Astrocyte of the spinal cord (primary cell): ENCODE results near the gene NDUFB10.
A peak's percentile ranks its signal among the peaks of the same experiment; 100 is the strongest.

Experiments used
- DNase-seq: peaks from one replicate; pipeline ENCODE4 v3.0.0; 2011; ENCODE audit warnings: low read depth, low spot score
- H3K4me3 ChIP-seq: 2 replicates; pipeline ENCODE4 v1.5.1; 2011; ENCODE audit warnings: low read depth, mild to moderate bottlenecking, low read length, moderate library complexity
- in situ Hi-C: cut with HindIII; loops from 2 replicates; pipeline ENCODE4 v1.10.0; 2017; ENCODE audit warnings: low sequenced_read_pairs
- TF ChIP-seq, protein P1 (sequence below): IDR thresholded peaks from 2 replicates; pipeline ENCODE4 v1.5.1; 2012; ENCODE audit warnings: low read depth, mild to moderate bottlenecking, low read length, inconsistent platforms

The NDUFB10 gene

DNA sequence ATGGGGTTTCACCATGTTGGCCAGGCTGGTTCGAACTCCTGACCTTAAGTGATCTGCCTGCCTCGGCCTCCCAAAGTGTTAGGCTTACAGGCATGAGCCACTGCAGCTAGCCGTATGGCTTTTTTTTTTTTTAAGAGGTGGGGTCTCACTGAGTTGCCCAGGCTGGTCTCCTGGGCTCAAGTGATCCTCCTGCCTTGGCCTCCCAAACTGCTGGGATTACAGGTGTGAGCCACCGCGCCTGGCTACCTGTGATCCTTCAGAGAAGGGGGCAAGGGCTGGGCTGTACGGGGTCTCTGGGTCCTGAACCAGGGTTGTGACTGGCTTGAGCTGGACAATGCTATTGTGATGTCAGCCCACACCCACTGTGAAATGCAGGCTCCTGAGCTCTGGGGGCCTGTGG lies 7.1 kb downstream of the NDUFB10 start, which contains the start of gene RNF151:
TSS of gene RNF151 (plus strand) at position 397 of the 400 bp plus-strand sequence. CDS start 26 bp downstream, outside the sequence.
- in situ Hi-C loops: no loop called here
- TF ChIP-seq, protein P1, sequence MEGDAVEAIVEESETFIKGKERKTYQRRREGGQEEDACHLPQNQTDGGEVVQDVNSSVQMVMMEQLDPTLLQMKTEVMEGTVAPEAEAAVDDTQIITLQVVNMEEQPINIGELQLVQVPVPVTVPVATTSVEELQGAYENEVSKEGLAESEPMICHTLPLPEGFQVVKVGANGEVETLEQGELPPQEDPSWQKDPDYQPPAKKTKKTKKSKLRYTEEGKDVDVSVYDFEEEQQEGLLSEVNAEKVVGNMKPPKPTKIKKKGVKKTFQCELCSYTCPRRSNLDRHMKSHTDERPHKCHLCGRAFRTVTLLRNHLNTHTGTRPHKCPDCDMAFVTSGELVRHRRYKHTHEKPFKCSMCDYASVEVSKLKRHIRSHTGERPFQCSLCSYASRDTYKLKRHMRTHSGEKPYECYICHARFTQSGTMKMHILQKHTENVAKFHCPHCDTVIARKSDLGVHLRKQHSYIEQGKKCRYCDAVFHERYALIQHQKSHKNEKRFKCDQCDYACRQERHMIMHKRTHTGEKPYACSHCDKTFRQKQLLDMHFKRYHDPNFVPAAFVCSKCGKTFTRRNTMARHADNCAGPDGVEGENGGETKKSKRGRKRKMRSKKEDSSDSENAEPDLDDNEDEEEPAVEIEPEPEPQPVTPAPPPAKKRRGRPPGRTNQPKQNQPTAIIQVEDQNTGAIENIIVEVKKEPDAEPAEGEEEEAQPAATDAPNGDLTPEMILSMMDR: no peak
- no peak for DNase-seq
- H3K4me3 ChIP-seq: peak within 1 kb of the TSS; percentile 84

DNA sequence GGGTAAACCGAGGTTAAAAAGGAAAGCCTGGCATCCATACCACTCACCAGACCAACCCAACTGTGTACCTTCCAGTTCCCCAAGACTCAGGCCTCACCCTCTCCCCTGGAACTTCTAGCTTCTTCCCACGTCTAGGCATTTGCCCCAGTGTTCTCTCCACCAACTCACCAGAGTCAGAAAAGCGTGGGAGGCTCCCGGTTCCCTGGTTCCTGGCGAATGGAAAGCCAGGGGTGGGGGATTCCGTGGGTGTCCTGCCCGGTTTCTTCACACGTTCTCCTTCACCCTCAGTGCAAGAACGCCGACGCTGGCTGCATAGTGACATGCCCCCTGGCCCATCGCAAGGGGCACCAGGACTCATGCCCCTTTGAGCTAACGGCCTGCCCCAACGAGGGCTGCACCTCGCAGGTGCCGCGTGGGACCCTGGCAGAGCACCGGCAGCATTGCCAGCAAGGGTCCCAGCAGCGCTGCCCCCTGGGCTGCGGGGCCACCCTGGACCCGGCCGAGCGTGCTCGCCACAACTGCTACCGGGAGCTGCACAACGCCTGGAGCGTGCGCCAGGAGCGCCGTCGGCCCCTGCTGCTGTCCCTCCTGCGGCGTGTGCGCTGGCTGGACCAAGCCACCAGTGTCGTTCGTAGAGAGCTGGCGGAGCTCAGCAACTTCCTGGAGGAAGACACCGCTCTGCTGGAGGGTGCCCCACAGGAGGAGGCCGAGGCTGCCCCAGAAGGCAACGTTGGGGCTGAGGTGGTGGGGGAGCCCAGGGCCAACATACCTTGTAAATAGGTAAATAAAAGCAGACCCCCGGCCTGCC lies 9.0 kb downstream of the NDUFB10 start:
- TF ChIP-seq, protein P1: no peak
- in situ Hi-C loops: no loop called here
- no peak for DNase-seq
- H3K4me3 ChIP-seq: no peak overlapping the region

DNA sequence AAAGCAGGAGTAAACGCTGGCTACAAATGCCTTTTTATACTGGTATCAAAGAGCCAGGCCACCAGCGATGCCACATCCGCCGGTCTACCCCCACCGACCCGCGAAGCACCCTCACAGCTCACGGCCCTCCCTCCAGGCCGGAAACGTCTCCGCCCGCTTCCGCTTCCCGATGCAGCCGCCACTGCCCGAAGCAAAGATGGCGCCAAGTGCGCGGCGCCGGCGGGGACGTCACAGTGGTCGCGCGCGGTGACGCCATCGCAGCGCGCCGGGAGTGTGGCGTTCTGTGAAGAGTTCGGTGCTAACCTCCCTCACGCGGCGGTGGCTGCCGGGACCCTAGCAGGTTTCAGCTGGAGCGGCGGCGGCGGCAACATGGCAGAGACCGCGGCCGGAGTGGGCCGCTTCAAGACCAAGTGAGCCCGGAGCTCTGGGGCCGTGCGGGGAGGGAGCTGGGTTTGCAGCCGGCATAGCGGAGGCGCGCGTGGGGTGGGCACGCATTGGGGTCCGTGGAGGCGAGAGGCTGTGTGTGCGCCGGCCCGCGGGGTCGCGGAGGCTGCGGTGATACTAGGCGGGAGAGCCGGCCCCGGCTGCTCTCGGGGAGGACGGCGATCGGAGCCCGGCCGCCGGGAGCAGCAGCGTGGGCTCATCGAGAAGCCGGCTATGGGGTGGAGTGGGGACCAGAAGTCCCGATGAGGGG lies 12.6 kb downstream of the NDUFB10 start, which contains the start of gene TBL3:
TSS of gene TBL3 (plus strand) at position 258 of the 694 bp plus-strand sequence. CDS start at position 370, 112 bp downstream.
- peak; percentile 96 for DNase-seq
- TF ChIP-seq, protein P1: no peak
- H3K4me3 ChIP-seq: peak within 1 kb of the TSS; percentile 59
- in situ Hi-C loops: no loop called here

DNA sequence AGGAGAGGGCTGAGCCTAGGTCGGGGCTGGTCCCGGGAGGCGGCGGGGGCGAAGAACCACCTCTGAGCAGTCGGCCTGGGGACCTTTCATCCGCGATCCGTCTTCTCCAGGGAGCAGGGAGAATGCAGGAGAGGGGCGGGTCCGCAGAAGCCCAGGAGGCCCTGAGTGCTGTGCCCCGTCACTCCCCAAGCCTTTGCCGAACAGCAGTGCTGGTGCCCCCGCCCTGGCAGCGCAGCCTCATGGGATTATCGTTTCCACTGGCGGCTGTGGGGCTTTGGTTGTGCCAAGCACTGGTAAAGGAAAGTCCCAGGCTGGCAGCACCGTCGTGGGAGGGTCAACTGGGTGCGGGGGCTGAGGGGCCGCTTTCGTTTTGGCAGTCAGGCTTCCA lies 13.1 kb downstream of the NDUFB10 start:
- TF ChIP-seq, protein P1: no peak
- no peak for DNase-seq
- in situ Hi-C loops: no loop called here
- peak overlapping the region; percentile 59 for H3K4me3 ChIP-seq

DNA sequence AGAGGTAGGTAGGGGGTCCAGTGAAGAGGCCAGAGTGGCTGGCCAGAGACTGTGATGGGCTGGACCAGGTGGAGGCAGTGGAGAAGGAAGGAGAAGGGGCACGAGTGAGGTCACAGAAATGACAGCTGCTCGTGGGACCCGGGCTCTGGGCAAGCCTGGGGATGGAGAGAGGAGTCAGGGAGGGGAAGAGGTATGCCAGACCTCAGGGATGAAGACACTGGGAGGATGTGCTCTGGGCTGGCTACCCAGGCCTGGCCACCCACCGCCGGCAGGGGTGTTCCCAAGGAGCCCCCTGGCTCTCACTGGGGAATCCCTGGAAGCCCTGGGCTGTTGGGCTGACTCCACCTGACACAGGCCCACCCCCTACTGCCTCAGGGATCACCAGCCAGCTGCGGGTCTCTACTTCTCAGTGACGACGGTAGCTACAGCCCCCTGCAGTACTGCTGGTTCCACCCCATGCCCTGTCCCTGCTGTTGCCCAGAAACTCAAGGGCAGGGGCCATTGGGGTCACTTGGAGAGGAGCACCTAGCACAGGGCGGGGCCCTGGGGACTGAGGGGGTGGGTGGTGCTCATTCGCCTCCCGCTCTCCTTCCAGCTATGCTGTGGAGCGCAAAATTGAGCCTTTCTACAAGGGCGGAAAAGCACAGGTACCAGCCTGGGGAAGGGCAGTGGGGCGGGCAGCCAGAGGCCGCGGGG lies 14.3 kb downstream of the NDUFB10 start:
- no peak overlapping the region for H3K4me3 ChIP-seq
- no peak for DNase-seq
- in situ Hi-C loops: no loop called here
- TF ChIP-seq, protein P1: no peak

DNA sequence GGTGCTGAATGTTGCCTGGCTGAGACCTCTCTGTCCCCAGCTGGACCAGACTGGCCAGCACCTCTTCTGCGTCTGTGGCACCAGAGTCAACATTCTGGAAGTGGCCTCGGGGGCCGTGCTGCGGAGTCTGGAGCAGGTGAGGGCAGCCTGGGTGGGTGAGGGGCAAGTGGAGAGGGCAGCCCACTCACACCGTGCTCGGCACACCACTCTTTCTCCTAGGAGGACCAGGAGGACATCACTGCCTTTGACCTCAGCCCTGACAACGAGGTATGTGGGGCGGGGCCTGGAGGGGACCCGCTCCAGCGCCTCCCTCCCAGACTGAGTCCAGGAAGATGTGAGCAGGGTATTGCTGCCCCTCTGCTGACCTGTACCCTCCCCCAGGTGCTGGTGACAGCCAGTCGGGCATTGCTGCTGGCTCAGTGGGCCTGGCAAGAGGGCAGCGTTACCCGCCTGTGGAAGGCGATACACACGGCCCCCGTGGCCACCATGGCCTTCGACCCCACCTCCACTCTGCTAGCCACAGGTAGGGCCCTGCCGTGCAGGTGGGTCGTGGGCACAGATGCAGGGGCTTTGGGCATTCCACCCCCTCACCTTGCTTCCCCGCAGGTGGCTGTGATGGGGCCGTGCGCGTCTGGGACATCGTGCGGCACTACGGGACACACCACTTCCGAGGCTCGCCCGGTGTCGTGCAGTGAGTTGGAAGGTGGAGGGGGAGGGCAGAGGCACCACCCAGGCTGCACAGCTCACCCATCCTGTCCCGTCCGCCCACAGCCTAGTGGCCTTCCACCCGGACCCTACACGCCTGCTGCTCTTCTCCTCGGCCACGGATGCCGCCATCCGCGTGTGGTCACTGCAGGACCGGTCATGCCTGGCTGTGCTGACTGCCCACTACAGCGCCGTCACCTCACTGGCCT lies 15.1 kb downstream of the NDUFB10 start:
- in situ Hi-C loops: no loop called here
- no peak for DNase-seq
- no peak overlapping the region for H3K4me3 ChIP-seq
- TF ChIP-seq, protein P1: no peak
